Panc1 (cell line): ENCODE data around the gene FARSB.

Source experiments
- CTCF ChIP-seq: fragments of 450-650 bp; IDR thresholded peaks from 2 replicates; pipeline ENCODE4 v1.5.1; 2017; ENCODE audit warnings: mild to moderate bottlenecking
- POLR2AphosphoS5 ChIP-seq: IDR thresholded peaks from 2 replicates; pipeline ENCODE4 v1.6.1; 2012; ENCODE audit warnings: mild to moderate bottlenecking, low read depth, low read length, moderate library complexity
- REST ChIP-seq, 2 experiments: IDR thresholded peaks; 2 replicates each; pipeline ENCODE4 v1.6.1; 2011 to 2012; ENCODE audit warnings: low read depth in 2 of 2, control low read depth in 1 of 2, low read length in 1 of 2, mild to moderate bottlenecking in 1 of 2, moderate library complexity in 1 of 2; ENCODE audit not compliant: insufficient read depth in 1 of 2

- TF ChIP-seq CTCF (no peak), REST (IDR thresholded peaks at IDR 0.05; ENCODE audit: insufficient read depth in 1 of 2, low read depth in 2 of 2, low read length in 1 of 2) (no peak), POLR2AphosphoS5 (no peak)
These were observed 57.3 kb downstream of the FARSB start for GRCh38 chr2:222598611-222599010.
